HG03439 (cell line): ENCODE measurements around the gene DLX3.

ENCODE experiments used
- ATAC-seq: cut with Tn5 transposase; IDR thresholded peaks from one replicate; pipeline ENCODE4 v1.9.1; 2021; ENCODE audit warnings: mild to moderate bottlenecking, moderate library complexity; ENCODE audit not compliant: unreplicated experiment

DLX3 gene

GRCh38 chr17:49975531-49975930, 19.5 kb downstream of the DLX3 start:
- ATAC-seq, result no peak

- no peak for ATAC-seq
Observed at GRCh38 chr17:49973271-49973615, 21.8 kb downstream of the DLX3 start.

- ATAC-seq, result no peak
Observed at GRCh38 chr17:49972486-49973270, 22.3 kb downstream of the DLX3 start.

- no peak for ATAC-seq
Observed at GRCh38 chr17:49971848-49972485, 23.1 kb downstream of the DLX3 start.

GRCh38 chr17:49971199-49971847, 23.7 kb downstream of the DLX3 start:
- no peak for ATAC-seq

GRCh38 chr17:49970498-49970897, 24.5 kb downstream of the DLX3 start:
- ATAC-seq, result no peak

GRCh38 chr17:49969795-49970389, 25.1 kb downstream of the DLX3 start:
- no peak for ATAC-seq

- no peak for ATAC-seq
Observed at GRCh38 chr17:49969134-49969759, 25.8 kb downstream of the DLX3 start, which contains the start of gene DLX4. TSS of gene DLX4 (plus strand) at chr17:49969190. CDS start at chr17:49969469, 279 bp downstream.

GRCh38 chr17:49968405-49969133, 26.5 kb downstream of the DLX3 start:
- no peak for ATAC-seq

- ATAC-seq, result no peak
Observed at GRCh38 chr17:49967621-49968404, 27.2 kb downstream of the DLX3 start.

GRCh38 chr17:49967205-49967604, 27.8 kb downstream of the DLX3 start:
- no peak for ATAC-seq

GRCh38 chr17:49966767-49967166, 28.3 kb downstream of the DLX3 start:
- ATAC-seq, result no peak

- no peak for ATAC-seq
Observed at GRCh38 chr17:49965524-49965909, 29.5 kb downstream of the DLX3 start.

- no peak for ATAC-seq
Observed at GRCh38 chr17:49964769-49965523, 30.1 kb downstream of the DLX3 start.

- ATAC-seq, result no peak
Observed at GRCh38 chr17:49964303-49964768, 30.7 kb downstream of the DLX3 start.

- no peak for ATAC-seq
Observed at GRCh38 chr17:49963626-49964302, 31.3 kb downstream of the DLX3 start.

- ATAC-seq, result no peak
Observed at GRCh38 chr17:49963309-49963625, 31.8 kb downstream of the DLX3 start.

- ATAC-seq, result no peak
Observed at GRCh38 chr17:49962599-49963308, 32.3 kb downstream of the DLX3 start.
